ENCODE measurements around the gene TEN1. TPM values are rescaled to one million over a fixed set of nuclear protein-coding genes. Genes with fewer than 3 reads are reported as not detected.
"Not testable (repeated sequence)": the region's sequence is repeated elsewhere in the genome, so short reads cannot be mapped to it uniquely, and the experiment has no call there.

The TEN1 gene
- total and polyA plus RNA-seq, 2 donors (not counting 1 experiment from before 2014, with no cell fraction given): 9.4 to 10.3 TPM

DNA sequence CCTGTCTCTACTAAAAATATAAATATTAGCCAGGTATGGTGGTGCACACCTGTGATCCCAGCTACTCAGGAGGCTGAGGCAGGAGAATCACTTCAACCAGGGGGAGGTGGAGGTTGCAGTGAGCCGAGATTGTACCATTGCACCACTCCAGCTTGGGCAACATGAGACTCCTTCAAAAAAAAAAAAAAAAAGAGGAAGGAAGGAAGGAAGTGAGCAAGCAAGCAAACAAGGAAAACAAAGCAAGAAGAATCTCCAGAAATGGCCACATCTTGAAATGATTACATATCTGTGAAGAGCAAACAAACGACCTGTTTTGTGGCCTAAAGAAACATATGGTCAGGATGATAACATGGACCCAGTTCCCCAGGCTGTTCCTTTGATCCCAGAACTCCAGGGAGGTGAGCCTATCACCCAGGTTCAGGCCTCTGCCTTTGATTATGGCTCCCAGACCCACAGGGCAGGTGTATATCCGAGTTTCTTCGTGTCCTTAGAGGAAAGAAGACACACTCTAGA lies 9.0 kb upstream of the TEN1 start:
- no peak for DNase-seq (ENCODE audit: low read depth in 2 of 2)
- H3K27me3 ChIP-seq (ENCODE audit: control insufficient read depth, insufficient read depth, low read length): no peaks in the 10 kb centered on the region
- no peak overlapping the region for H2AFZ ChIP-seq (ENCODE audit: low read length)
- H3K4me2 ChIP-seq (ENCODE audit: extremely low read depth, insufficient read depth, low read length): no peak overlapping the region
- no peaks in the 10 kb centered on the region for H3K9me3 ChIP-seq (ENCODE audit: control insufficient read depth, insufficient read depth, low read depth, low read length)
- no peaks in the 10 kb centered on the region for H3K36me3 ChIP-seq (ENCODE audit: control insufficient read depth, insufficient read depth, low read length)
- no peak overlapping the region for H3K27ac ChIP-seq (ENCODE audit: insufficient read depth, low read length)
- H4K20me1 ChIP-seq (ENCODE audit: control insufficient read depth, extremely low read depth, insufficient read depth, low read length): no peaks in the 10 kb centered on the region
- H3K4me1 ChIP-seq (ENCODE audit: control insufficient read depth, extremely low read depth, insufficient read depth, low read length): no peaks in the 10 kb centered on the region
- H3K4me3 ChIP-seq (replicated peaks in 1 of 4; ENCODE audit: control extremely low read depth in 1 of 4, insufficient read depth in 1 of 4, low read depth in 3 of 4, low read length in 4 of 4): no peak overlapping the region
- no peaks in the 10 kb centered on the region for H3K79me2 ChIP-seq (ENCODE audit: control insufficient read depth, insufficient read depth, low read length)
- no peak overlapping the region for H3K9ac ChIP-seq (ENCODE audit: insufficient read depth, low read length)
- TF ChIP-seq, protein P1, sequence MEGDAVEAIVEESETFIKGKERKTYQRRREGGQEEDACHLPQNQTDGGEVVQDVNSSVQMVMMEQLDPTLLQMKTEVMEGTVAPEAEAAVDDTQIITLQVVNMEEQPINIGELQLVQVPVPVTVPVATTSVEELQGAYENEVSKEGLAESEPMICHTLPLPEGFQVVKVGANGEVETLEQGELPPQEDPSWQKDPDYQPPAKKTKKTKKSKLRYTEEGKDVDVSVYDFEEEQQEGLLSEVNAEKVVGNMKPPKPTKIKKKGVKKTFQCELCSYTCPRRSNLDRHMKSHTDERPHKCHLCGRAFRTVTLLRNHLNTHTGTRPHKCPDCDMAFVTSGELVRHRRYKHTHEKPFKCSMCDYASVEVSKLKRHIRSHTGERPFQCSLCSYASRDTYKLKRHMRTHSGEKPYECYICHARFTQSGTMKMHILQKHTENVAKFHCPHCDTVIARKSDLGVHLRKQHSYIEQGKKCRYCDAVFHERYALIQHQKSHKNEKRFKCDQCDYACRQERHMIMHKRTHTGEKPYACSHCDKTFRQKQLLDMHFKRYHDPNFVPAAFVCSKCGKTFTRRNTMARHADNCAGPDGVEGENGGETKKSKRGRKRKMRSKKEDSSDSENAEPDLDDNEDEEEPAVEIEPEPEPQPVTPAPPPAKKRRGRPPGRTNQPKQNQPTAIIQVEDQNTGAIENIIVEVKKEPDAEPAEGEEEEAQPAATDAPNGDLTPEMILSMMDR (conservative IDR thresholded peaks at IDR 0.05 in 1 of 2, IDR thresholded peaks at IDR 0.05 in 1 of 2; ENCODE audit: low read depth in 1 of 2, low read length in 2 of 2): no peak
- TF ChIP-seq EZH2 (IDR thresholded peaks at IDR 0.05; ENCODE audit: low read length, missing control alignments): no peak

DNA sequence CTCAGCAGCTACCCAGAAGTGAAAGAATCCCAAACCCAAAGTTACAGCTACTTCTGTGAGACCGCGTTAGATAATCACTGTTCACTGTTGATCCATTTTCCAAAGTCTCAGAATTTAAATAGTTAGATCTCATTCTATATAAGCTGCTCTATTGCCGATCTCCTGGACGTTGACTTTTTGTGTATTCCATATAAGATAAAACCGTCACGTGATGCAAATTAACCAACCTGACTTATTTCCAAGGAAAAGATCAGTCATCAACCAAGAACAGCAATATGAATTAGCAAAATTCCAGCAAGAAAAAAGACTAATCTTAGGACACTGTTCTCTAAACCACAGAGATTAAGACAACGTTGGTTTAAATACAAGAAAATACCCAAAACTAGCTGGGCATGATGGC lies 8.4 kb upstream of the TEN1 start:
- Histone ChIP-seq H4K20me1 (ENCODE audit: control insufficient read depth, extremely low read depth, insufficient read depth, low read length) (no peaks in the 10 kb centered on the region), H3K4me2 (ENCODE audit: extremely low read depth, insufficient read depth, low read length) (no peak overlapping the region)
- no peak for DNase-seq (ENCODE audit: low read depth in 2 of 2)

DNA sequence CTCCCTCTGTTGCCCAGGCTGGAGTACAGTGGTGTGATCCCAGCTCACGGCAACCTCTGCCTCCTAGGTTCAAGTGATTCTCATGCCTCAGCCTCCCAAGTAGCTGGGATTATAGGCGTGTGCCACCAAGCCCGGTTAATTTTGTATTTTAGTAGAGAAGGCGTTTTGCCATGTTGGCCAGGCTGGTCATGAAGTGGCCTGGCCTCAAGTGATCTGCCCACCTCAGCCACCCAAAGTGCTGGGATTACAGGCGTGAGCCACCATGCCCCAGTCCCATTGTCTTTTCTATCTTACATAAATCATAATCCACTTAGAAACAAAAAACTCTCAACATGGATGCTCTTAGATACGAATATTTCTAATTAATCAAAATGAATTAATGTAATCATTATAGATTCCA lies 3.9 kb upstream of the TEN1 start:
- not testable (repeated sequence) for H2AFZ ChIP-seq (ENCODE audit: low read length); H3K9me3 ChIP-seq (ENCODE audit: control insufficient read depth, insufficient read depth, low read depth, low read length); H3K79me2 ChIP-seq (ENCODE audit: control insufficient read depth, insufficient read depth, low read length); H4K20me1 ChIP-seq (ENCODE audit: control insufficient read depth, extremely low read depth, insufficient read depth, low read length); H3K27me3 ChIP-seq (ENCODE audit: control insufficient read depth, insufficient read depth, low read length); H3K4me3 ChIP-seq (replicated peaks in 1 of 4; ENCODE audit: control extremely low read depth in 1 of 4, insufficient read depth in 1 of 4, low read depth in 3 of 4, low read length in 4 of 4); H3K36me3 ChIP-seq (ENCODE audit: control insufficient read depth, insufficient read depth, low read length); H3K4me2 ChIP-seq (ENCODE audit: extremely low read depth, insufficient read depth, low read length); H3K4me1 ChIP-seq (ENCODE audit: control insufficient read depth, extremely low read depth, insufficient read depth, low read length); DNase-seq (ENCODE audit: low read depth in 2 of 2); H3K27ac ChIP-seq (ENCODE audit: insufficient read depth, low read length); H3K9ac ChIP-seq (ENCODE audit: insufficient read depth, low read length)

More for the DNA sequence above, 8.4 kb upstream of the TEN1 start:
- Histone ChIP-seq H3K27ac (ENCODE audit: insufficient read depth, low read length) (no peak overlapping the region), H3K4me3 (replicated peaks in 1 of 4; ENCODE audit: control extremely low read depth in 1 of 4, insufficient read depth in 1 of 4, low read depth in 3 of 4, low read length in 4 of 4) (no peak overlapping the region), H3K36me3 (ENCODE audit: control insufficient read depth, insufficient read depth, low read length) (no peaks in the 10 kb centered on the region), H3K9ac (ENCODE audit: insufficient read depth, low read length) (no peak overlapping the region), H3K27me3 (ENCODE audit: control insufficient read depth, insufficient read depth, low read length) (no peaks in the 10 kb centered on the region), H3K4me1 (ENCODE audit: control insufficient read depth, extremely low read depth, insufficient read depth, low read length) (no peaks in the 10 kb centered on the region), H3K9me3 (ENCODE audit: control insufficient read depth, insufficient read depth, low read depth, low read length) (no peaks in the 10 kb centered on the region), H3K79me2 (ENCODE audit: control insufficient read depth, insufficient read depth, low read length) (no peaks in the 10 kb centered on the region), H2AFZ (ENCODE audit: low read length) (no peak overlapping the region)
- no peak for TF ChIP-seq EZH2 (IDR thresholded peaks at IDR 0.05; ENCODE audit: low read length, missing control alignments)
- TF ChIP-seq, protein P1 (conservative IDR thresholded peaks at IDR 0.05 in 1 of 2, IDR thresholded peaks at IDR 0.05 in 1 of 2; ENCODE audit: low read depth in 1 of 2, low read length in 2 of 2): no peak
